Superior temporal gyrus (tissue), 1 donor: ENCODE measurements around the gene AGFG2.
A peak's percentile ranks its signal among the peaks of the same experiment; 100 is the strongest.
"Not testable (repeated sequence)": the region's sequence is repeated elsewhere in the genome, so short reads cannot be mapped to it uniquely, and the experiment has no call there.

Source experiments
- DNase-seq: peaks from one replicate; pipeline ENCODE4 v3.0.0-alpha.2; 2016; ENCODE audit errors: extremely low spot score

Gene AGFG2, protein sequence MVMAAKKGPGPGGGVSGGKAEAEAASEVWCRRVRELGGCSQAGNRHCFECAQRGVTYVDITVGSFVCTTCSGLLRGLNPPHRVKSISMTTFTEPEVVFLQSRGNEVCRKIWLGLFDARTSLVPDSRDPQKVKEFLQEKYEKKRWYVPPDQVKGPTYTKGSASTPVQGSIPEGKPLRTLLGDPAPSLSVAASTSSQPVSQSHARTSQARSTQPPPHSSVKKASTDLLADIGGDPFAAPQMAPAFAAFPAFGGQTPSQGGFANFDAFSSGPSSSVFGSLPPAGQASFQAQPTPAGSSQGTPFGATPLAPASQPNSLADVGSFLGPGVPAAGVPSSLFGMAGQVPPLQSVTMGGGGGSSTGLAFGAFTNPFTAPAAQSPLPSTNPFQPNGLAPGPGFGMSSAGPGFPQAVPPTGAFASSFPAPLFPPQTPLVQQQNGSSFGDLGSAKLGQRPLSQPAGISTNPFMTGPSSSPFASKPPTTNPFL

DNA sequence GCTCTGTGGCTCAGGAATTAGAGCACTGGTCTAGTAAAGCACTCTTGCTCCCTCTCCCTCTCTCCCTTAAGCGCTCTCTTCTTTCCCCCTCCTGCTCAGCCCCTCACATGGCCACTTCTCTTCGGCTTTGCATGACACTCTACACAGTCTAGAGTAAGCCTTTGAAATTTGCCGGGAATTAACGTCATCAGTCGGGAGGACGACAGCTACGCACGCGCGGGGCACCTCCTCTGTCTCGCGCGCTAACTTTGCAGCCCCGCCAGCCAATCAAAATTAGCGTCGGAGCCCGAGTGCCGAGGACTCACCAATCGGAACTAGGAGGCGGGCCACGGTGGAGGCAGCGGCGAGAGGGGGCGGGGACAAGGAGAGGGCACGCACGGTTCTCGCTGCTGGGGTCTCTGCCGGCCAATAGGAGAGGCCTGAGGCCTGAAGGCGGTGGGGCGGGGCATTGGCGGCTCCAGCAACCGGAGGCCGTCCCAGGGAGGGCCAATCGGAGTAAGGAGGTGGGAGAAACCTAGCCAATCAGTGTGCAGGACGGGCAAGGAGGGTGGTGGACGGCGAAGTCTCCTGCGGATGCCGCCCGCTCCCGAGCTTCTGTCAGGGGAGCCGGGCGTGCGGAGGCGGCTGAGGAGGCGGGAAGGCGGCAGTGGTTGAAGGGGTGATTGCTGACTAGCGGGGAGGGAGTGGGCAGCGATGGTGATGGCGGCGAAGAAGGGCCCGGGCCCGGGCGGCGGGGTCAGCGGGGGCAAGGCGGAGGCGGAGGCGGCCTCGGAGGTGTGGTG, at the start of gene AGFG2:
Gene AGFG2 (plus strand): TSS at position 550 of the 782 bp plus-strand sequence. CDS start 144 bp downstream, at position 694.
- DNase-seq, result peak; percentile 100

DNA sequence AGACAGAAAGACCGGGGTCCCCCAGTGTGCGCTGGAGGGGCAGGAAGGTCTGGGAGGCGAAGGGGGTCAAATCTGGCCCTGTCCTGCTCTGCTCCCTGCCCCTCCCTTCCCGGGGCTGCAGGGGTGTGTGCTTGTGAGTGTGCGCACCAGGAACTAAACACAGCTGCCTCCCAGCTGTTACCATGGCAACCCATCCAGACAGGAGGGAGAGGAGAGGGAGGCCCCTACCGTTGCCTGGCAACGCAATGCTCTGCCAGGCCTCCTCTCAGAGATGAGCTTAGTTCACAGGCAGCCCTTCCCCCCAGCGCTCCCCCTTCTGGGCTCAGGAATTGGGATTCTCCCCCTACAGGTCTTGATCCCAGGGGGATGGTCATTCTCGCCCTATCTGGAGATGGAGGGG, 49.2 kb upstream of the AGFG2 start:
- DNase-seq, result peak; percentile 98

DNA sequence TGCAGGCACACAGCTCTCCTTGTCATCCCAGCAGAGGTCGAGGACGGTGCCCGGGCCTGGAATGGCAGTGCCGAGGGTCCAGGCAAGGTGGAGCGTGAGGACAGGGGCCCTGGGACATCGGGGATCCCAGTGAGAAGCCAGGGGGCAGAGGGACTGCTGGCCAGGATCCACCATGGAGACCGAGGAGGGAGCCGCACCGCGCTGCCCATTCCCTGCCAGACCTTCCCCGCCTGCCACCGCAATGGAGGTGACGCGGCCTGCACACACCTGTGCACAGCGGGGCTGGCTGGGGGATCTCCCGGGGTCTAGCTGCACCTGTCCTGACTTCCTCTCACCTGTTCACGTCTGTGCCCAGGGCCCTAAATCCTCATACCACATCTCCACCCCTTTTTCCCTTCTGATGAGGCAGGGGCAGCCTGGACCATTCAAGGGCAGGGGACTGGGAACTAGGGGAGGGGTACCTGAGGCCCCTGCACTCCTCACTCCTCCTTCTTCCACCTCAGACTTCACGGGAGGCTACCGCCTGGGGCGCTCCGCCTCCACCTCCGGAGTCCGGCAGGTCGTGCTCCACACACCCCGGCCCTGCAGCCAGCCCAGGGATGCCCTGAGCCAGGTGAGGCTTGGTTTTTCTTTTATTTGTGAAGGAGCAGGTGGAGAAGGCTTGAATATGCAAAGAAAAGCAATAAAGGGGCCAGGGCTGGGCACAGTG, 48.4 kb upstream of the AGFG2 start:
- DNase-seq, result no peak

DNA sequence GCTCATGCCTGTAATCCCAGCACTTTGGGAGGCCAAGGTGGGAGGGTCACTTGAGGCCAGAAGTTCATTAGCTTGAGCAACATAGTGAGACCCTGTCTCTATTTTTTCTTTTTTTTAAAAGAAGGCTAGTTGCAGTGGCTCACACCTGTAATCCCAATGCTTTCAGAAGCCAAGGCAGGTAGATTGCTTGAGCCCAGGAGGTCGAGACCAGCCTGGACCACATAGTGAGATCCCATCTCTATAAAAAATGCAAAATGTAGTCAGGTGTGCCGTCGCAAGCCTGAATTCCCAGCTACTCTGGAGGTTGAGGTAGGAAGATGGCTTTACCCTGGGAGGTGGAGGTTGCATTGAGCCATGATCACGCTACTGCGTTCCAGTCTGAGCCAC, 47.8 kb upstream of the AGFG2 start:
- no peak for DNase-seq

DNA sequence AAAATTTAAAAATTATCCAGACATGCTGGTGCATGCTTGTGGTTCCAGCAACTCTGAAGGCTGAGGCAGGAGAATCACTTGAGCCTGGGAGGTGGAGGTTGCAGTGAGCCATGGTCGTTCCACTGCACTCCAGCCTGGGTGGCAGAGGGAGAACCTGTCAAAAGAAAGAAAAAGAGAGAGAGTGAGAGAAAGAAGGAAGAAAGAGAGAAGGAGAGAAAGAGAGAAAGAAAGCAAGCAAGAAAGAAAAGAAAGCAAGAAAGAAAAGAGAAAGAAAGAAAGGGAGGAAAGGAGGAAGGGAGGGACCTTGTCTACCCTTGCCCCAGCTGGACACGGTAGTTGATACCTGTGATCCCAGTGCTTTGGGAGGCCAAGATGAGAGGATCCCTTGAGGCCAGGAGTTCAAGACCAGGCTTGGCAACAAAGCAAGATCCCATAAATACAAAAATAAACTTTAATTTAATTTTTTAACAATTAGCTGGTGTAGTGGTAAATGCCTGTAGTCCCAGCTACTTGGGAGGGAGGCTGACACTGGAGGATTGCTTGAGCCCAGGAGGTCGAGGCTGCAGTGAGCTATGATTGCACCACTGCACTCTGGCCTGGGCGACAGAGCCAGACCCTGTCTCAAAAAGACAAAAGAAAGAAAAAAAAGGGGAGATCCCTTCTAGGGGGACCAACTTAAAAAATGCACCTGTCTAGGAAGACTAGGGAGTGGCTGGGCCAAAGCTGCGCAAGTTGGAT, 46.1 kb upstream of the AGFG2 start:
- DNase-seq, result no peak

DNA sequence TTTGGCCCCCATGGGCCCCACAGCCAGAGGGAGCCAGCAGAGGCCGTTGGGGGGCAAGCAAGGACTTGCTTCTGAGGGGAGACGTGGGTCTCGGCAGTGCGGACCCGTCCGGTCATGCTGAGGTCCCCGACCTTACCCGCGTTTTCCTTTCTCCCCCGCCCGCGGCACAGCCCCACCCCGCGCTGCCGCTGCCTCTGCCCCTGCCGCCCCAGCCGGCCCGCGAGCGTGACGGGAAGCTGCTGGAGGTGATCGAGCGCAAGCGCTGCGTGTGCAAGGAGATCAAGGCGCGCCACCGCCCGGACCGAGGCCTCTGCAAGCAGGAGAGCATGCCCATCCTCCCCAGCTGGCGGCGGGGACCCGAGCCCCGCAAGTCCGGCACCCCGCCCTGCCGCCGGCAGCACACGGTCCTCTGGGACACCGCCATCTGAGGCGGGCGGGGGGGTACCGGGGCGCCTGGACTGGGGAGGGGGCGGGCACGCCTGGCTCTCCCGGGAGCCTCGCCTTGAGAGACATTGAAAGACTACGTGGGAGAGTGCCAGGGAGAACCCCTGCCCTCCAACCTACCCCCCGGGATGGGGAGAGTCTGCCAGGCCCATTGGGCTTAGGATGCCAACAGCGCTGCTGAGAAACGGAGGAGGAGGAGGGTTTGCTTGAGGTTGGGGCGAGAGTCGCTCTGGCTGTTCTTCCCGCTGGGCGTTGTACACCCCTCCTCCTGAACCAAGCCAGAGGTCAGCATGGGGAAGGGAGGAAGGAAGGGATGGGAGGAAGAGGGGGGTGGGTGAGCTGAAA, 45.3 kb upstream of the AGFG2 start:
- peak; percentile 20 for DNase-seq

DNA sequence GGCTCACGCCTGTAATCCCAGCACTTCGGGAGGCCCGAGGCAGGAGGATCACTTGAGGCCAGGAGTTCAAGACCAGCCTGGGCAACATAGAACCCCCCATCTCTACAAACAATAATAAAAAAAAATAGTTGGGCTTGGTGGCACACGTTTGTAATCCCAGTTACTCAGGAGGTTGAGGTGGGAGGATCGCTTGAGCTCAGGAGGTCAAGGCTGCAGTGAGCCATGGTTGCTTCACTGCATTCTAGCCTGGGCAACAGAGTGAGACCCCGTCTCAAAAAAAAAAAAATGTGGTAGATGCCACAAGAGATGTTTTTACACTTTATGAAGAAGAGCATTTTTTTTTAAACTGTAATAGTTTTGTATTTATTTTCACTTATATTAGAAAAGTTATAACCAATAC, 42.5 kb upstream of the AGFG2 start:
- DNase-seq, result no peak

DNA sequence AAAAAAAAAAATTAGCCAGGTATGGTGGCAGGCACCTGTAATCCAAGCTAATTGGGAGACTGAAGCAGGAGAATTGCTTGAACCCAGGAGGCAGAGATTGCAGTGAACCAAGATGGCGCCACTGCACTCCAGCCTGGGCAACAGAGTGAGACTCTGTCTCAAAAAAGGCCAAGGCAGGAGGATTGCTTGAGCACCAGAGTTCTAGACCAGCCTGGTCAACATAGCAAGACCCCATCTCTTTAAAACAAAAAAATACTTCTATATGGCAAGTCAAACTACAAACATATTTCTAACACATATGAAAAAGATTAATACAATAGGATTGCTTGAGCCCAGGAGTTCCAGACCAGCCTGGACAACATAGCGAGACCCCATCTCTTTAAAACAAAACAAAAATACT, 38.3 kb upstream of the AGFG2 start:
- not testable (repeated sequence) for DNase-seq

DNA sequence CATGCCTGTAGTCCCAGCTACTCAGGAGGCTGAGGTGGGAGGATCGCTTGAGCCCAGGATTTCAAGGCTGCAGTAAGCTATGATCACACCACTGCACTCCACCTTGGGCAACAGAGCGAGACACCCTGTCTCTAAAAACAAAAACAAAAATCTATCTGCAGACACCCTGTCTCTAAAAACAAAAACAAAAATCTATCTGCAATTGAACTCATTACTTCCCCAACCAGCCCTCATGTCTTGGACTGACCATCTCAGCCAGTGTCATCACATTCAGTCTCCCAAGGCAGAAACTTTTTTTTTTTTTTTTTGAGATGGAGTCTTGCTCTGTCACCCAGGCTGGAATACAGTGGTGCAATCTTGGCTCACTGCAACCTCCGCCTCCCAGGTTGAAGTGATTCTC, 35.0 kb upstream of the AGFG2 start:
- DNase-seq, result not testable (repeated sequence)

DNA sequence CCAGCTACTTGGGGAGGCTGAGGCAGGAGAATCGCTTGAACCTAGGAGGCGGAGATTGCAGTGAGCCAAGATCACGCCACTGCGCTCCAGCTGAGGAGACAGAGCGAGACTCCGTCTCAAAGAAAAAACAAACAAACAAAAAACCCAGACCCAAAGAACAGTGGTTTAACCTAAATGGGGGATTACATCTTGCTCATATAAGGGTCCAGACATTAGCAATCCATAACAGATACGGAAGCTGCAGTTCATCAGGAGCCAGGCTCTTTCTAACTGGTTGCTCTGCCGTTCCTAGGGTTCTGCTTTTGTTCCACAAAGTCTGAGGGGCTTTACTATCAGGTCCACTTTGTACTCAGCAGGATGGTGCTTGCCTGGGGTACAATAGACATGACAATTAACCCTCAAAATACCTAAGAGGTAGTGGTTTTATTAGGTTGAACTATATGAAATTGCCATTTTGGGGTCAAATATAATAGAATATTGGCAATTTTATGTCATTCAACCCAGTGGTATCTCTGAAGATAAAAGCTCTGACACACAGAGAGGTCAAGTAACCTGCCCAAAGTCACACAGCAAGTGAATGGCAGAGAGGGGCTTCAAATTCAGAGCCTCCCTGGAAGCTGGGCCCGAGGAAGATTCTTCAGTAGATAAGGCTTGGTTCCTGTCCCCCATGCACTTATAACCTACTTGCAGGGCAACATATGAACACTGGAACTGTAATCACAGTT, 34.0 kb upstream of the AGFG2 start:
- DNase-seq, result no peak

DNA sequence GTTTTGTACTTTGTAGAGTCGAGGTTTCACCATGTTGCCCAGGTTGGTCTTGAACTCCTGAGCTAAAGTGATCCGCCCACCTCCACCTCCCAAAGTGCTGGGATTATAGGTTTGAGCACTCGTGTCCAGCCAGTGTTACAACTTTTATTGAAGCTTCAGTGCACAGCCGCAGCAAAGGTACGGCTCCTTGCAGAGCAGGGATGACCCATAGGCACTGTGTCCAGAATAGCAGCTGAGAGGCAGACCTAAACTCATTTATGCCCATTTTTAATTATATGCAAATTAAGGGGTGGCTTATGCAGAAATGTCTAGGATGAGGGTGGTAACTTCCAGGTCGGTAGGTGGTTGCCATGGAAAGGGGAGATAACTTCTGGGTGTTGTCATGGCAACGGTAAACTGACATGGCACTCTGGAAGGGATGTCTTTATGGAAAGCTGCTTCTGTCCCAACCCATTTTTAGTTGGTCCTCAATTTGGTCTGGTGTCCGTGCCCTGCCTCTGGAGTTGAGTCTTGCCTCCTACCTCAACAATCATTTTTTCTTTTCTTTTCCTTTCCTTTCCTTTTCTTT, 32.6 kb upstream of the AGFG2 start:
- no peak for DNase-seq

DNA sequence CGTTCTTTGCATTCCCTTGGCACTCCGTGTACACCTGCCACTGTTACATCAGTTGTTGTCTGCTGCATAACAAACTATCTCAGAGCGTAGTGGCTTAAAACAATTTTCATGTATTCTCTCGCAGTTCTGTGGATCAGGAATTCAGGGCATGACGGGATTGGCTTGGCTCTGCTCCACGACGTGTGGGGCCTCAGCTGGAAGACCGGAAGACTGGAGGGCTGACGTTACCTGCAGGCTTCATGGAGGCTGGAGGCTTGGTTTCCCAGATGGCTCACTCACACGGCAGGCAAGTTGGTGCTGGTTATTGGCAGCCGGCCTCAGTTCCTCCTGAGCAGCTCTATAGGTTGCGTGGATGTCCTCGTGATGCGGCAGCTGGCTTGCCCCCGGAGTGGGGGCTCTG, 29.8 kb upstream of the AGFG2 start:
- peak; percentile 35 for DNase-seq

DNA sequence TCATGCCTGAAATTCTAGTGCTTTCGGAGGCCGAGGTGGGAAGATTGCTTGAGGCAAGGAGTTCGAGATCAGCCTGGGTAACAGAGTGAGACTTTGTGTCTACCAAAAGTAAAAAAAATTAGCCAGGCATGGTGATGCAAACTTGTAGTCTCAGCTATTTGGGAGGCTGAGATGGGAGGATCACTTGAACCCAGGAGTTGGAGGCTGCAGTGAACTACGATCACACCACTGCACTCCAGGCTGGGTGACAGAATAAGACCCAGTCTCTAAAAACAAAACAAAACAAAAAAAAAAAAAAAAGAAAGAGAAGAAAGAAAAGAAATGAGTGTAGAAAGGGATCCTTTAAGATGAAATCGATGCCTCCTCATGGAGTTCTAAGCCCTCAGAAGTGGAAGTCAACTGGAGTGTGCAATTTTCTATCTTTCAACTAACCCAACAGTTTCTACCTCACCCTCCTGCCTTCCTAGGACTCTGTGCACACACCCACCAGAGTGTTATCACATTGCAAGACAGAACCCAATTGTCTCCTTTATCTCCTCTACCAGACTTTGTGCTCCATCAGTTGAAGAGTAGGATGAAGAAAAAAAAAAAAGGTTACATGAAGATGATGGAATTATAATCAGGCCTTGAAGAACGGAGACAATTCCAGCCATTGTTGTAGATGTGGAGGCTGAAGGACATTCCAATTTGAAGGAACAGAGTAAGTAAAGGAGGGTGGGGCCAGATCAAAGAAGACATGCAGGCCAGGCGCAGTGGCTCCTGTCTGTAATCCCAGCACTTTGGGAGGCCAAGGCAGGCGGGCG, 28.4 kb upstream of the AGFG2 start:
- DNase-seq, result no peak

DNA sequence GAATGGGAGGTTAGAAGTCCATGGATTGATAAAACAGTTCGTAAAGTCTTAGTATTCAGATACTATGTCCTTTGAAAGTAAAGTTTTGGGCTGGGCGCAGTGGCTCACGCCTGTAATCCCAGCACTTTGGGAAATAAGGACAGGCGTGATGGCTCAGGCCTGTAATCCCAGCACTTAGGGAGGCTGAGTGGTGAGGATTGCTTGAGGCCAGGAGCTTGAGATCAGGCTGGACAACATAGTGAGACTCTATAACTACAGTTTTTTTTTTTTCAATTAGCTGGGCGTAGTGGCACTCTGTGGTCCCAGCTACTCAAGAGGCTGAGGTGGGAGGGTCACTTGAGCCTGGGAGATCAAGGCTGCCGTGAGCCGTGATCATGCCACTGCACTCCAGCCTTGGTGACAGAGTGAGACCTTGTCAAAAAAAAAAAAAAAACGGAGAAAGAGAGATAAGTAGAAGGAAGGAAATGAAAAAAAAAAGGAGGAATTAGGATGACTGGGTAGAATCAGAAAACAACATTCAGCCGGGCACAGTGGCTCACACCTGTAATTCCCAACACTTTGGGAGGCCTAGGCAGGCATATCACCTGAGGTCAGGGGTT, 25.7 kb upstream of the AGFG2 start:
- no peak for DNase-seq

DNA sequence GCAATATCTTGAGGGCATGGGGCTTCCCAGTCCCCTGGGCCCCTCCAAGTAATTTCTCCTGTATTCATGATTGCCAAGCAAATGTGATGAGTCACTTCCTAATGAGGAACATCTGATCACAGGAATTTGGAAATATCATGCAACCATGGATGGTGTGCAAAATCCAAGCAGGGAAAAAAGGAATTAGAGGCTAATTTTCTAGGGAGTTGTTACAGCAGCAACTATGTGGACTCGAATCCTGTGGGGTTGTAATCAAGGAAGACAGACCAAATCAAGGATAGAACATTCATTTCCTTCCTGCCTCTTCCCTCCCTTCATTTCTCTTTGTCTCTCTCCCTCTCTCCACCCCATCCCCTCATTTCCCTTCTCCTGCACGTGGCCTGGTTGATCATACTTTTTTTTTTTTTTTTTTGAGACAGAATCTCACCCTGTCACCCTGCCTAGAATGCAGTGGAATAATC, 23.9 kb upstream of the AGFG2 start:
- no peak for DNase-seq

DNA sequence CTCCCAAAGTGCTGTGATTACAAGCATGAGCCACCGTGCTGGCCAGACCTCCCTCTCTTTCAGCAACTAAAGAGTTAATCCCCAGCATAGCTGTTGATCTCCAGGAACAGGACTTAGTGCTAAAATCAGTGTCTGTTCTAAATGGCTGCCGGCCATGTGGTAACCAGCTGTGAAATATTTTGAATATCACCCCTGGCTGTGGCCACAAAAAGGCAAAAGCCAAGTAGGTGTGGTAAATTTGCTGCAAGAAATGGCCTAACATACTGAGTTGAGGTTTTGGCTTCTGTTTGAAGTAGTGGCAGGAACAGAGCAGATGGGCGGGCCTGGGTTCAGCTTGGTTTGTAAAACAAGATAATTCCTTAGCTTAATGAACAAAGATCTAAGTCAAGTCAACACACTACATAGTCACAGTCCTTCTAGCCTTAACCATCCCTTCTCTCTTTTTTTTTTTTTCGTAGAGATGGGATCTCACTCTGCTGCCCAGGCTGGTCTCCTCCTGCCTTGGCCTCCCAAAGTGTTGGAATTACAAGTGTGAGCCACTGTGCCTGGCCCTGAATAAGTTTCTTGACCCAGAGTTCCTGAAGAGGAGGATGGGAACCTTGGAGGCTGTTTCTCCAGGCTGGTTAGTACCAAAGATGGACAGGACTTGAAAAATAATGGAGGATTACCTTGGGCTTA, 22.7 kb upstream of the AGFG2 start:
- DNase-seq, result no peak

DNA sequence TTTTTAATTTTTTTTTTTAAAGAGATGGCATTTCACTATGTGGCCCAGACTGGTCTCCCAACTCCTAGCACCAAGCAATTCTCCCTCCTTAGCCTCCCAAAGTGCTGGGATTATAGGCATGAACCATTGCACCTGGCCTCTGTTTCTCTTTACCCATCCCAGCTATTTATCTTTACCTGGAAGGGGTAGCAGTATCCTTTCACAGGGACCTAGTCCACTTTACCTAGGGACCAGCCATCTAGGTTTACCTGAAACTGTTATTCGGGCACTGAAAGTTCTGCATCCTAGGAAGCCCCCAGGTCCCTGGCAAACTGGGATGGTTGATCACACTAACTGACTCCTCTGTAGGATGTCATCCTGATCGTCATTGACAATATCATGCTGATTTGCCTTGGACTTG, 21.7 kb upstream of the AGFG2 start:
- no peak for DNase-seq

DNA sequence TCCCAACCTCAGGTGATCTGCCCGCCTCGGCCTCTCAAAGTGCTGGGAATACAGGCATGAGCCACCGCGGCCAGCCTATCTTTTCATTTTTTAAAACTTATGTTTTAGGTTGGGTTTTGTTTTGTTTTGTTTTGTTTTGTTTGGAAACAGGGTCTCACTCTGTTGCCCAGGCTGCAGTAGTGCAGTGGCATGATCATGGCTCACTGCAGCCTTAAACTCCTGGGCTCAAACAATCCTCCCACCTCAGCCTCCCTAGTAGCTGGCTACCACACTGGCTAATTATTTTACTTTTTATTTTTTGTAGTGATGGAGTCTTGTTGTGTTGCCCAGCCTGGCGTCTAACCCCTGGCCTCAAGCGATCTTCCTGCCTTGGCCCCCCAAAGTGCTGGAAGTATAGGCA, 19.4 kb upstream of the AGFG2 start:
- DNase-seq, result no peak
